Muscle of leg (tissue), 11 donors: Measurements from ENCODE around the gene ESPN. TPM values are rescaled to one million over a fixed set of nuclear protein-coding genes. Genes with fewer than 3 reads are reported as not detected.

Source experiments
- DNase-seq: peaks from one replicate; pipeline ENCODE4 v3.0.0; 2013
- H3K27ac ChIP-seq: one replicate; pipeline ENCODE4 v1.5.1; 2013; ENCODE audit warnings: mild to moderate bottlenecking, low read length, control low read depth
- H3K27me3 ChIP-seq: one replicate; pipeline ENCODE4 v1.6.1; 2013; ENCODE audit warnings: low read length; ENCODE audit not compliant: control insufficient read depth, insufficient read depth
- H3K36me3 ChIP-seq: one replicate; pipeline ENCODE4 v1.6.1; 2013; ENCODE audit warnings: low read length; ENCODE audit not compliant: control insufficient read depth, insufficient read depth
- H3K4me1 ChIP-seq: one replicate; pipeline ENCODE4 v1.6.1; 2013; ENCODE audit warnings: low read length; ENCODE audit not compliant: control insufficient read depth, insufficient read depth
- H3K4me3 ChIP-seq: one replicate; pipeline ENCODE4 v1.5.1; 2013; ENCODE audit warnings: low read length, control low read depth
- H3K9me3 ChIP-seq: replicated peaks from 2 replicates; pipeline ENCODE4 v1.6.1; 2013; ENCODE audit warnings: low read depth, low read length; ENCODE audit not compliant: control insufficient read depth
- WGBS: methylation state at CpG from one replicate; pipeline ENCODE4 v1.1.5; 2013; ENCODE audit warnings: missing lambda C conversion rate; ENCODE audit not compliant: insufficient coverage; 5-methylcytosine and 5-hydroxymethylcytosine counted together
- polyA plus RNA-seq, 8 donors: library from polyadenylated mRNA; unstranded; fragments of 120-200 nt; gene quantifications; one replicate each; pipeline versions ENCODE4 v1.2.1 to v1.2.3, GENCODE V29; 2013; ENCODE audit warnings: inconsistent platforms in 1 of 8, low replicate concordance in 1 of 8; ENCODE audit not compliant: insufficient read length in 8 of 8, insufficient read depth in 1 of 8
- total RNA-seq: library from RNA; stranded (reverse); fragments of 120-200 nt; gene quantifications from one replicate; pipeline ENCODE4 v1.2.4, GENCODE V29; 2013

The ESPN gene
- total and polyA plus RNA-seq, 9 donors, result 0.22 to 14.3 (median 1.7) TPM

DNA sequence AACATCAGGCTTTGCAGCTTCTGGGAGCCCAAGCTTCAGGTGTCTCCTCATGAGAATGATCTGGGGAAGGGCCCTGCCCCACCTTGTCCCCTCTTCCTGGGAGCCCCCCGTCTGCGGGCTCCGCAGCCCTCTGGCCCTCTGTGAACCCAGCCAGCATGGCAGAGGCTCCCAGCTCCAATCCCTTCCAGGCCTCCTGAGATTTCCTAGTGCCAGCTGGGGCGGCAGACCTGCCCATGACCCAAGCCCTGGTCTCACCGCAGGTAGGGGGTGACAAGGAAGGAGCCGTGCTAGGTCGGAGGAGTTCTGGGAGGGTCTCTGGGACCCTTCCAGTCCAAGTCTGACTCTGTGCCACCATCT lies 59.2 kb downstream of the ESPN start:
- Histone ChIP-seq H3K27ac (no peak overlapping the region), H3K4me1 (peaks cover 23% of the 10 kb centered on the region), H3K4me3 (no peak overlapping the region), H3K9me3 (no peaks in the 10 kb centered on the region), H3K36me3 (no peaks in the 10 kb centered on the region), H3K27me3 (peaks cover 32% of the 10 kb centered on the region)
- WGBS, result 85% methylated on average over 5 of the region's 7 CpGs
- DNase-seq, result no peak

DNA sequence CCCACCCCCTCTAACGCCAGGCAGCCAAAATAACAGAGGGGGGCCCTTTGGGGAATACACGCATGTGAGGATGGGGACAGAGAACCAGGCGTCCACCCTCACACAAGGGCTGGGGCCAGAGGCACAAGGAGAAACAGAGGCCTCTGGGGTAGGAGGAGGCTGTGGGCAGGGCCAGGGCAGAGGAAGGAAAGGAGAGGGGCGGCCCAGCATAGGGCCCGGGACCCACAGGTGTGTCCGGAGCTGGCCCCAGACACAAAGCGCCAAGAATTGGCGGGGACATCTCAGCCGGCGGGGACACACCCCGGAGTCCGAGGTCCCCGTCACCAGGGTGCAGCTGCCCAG lies 60.2 kb downstream of the ESPN start:
- H3K4me3 ChIP-seq, result peak overlapping the region; percentile 40
- H3K27ac ChIP-seq, result no peak overlapping the region
- H3K36me3 ChIP-seq, result no peaks in the 10 kb centered on the region
- DNase-seq, result no peak
- H3K27me3 ChIP-seq, result peaks cover 32% of the 10 kb centered on the region
- H3K9me3 ChIP-seq, result no peaks in the 10 kb centered on the region
- 10% methylated on average over 9 of the region's 13 CpGs for WGBS
- H3K4me1 ChIP-seq, result peaks cover 25% of the 10 kb centered on the region

DNA sequence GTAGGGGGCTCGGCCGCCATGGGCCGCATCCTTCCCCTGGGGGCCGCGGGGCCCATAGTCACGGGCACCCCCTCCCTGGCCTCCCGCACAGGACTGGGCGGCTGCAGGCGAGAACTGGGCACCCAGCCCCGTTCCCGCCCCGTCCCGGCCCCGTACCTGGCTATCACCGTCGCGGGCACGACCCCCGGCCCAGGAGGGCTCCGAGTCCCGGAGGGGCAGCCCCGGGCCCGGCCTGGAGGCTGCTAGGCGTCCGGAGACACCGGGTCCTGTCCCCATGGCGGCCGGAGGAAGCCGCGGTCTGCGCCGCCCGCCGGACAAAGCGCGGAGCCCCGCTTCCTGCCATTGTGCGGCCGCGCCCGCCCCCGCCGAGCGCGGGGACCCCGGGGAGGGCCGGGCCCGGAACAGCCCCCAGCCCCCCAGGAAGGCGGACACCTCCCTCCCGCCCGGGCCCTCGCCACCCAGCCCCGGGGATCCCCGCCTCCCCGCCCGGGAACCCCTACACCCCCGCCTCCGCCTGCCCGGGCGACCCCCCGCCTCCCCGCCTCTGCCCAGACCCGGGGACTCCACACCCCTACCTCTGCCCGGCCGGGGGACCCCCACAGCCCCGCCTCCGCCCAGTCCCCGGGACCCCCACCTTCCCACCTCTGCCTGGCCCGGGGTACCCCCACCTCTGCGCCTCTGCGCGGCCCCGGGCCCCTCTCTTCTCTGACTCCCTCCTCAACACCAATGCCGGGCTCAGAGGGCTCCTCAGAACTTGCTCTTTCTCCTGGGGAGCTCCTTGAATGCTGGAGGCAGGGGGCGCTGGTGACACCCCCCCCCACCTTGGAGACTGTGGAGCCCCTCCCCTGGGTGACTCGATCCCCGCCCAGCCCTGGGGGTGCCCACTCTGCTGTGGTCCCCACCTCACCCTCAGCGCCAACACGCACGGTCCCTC lies 60.9 kb downstream of the ESPN start:
- H3K27ac ChIP-seq, result no peak overlapping the region
- peak overlapping the region; percentile 40 for H3K4me3 ChIP-seq
- no peak for DNase-seq
- 1% methylated on average over 52 of the region's 80 CpGs for WGBS
- peaks cover 37% of the 10 kb centered on the region for H3K27me3 ChIP-seq
- no peaks in the 10 kb centered on the region for H3K36me3 ChIP-seq
- peaks cover 31% of the 10 kb centered on the region for H3K4me1 ChIP-seq
- no peaks in the 10 kb centered on the region for H3K9me3 ChIP-seq

DNA sequence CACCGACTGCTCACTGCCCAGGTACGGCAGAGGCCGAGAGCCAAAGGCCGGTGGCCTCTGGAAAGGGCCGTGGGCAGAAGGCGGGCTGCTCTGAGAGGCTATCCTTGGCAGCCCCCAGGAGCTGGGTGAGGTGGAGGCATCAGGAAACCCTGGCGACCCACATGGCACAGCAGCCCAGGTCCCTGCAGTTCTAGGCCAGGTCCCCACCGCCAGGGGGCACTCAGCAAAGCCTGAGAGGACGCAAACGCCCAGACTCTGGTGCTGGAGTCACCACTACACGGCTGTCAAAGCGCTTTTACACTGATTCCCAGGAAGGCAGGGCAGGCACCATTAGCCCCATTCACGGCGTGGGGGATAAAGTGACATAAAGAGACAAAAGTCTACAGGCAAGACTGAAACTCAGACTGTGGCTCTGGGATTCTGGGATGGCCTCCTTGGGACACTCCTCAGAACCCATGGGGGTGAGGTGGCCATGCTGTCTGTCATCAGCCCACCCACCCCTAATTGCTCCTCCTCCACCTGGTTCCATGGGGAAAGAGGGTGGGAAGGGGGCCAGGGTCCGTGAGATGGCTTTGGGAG lies 61.9 kb downstream of the ESPN start:
- Histone ChIP-seq H3K27me3 (peaks cover 48% of the 10 kb centered on the region), H3K4me1 (peaks cover 41% of the 10 kb centered on the region), H3K9me3 (no peaks in the 10 kb centered on the region), H3K27ac (no peak overlapping the region), H3K4me3 (no peak overlapping the region), H3K36me3 (no peaks in the 10 kb centered on the region)
- peak; percentile 85 for DNase-seq
- WGBS, result 4% methylated on average over 14 of the region's 15 CpGs

DNA sequence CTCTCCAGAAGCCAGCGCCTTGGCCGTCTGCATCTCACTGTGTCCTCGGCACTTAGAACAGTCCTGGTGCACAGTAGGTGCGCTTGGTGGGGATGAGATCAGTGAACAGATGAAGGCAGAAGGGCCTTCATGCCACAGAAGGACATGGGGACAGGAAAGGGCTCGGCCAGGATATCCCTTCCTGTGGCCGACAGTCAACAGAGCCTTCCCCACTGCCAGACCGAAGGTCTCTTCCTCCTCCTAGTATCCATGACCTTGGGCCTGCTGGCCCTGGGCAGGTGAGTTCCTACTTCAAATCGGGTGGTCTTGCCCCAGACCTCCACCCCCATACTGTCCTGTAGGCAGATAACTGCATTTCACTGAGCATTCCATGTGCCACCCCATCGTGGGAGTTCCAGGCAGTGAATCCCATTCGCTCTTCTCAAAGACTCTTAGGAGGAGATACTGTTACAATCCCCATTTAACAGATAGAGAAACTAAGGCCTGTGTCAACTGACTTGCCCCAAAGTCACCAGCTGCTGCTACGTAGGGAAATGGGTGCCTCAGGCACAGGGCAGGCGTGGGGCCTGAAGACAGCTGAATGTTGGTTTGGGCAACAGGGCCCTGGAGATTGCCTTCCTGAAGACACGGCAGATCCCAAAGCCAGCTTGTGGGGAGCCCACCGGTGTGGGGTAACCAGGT lies 63.4 kb downstream of the ESPN start:
- H3K36me3 ChIP-seq, result no peaks in the 10 kb centered on the region
- peaks cover 46% of the 10 kb centered on the region for H3K4me1 ChIP-seq
- no peak overlapping the region for H3K4me3 ChIP-seq
- no peak for DNase-seq
- no peak overlapping the region for H3K27ac ChIP-seq
- H3K27me3 ChIP-seq, result peaks cover 49% of the 10 kb centered on the region
- H3K9me3 ChIP-seq, result no peaks in the 10 kb centered on the region
- 85% methylated on average over 10 of the region's 14 CpGs for WGBS

DNA sequence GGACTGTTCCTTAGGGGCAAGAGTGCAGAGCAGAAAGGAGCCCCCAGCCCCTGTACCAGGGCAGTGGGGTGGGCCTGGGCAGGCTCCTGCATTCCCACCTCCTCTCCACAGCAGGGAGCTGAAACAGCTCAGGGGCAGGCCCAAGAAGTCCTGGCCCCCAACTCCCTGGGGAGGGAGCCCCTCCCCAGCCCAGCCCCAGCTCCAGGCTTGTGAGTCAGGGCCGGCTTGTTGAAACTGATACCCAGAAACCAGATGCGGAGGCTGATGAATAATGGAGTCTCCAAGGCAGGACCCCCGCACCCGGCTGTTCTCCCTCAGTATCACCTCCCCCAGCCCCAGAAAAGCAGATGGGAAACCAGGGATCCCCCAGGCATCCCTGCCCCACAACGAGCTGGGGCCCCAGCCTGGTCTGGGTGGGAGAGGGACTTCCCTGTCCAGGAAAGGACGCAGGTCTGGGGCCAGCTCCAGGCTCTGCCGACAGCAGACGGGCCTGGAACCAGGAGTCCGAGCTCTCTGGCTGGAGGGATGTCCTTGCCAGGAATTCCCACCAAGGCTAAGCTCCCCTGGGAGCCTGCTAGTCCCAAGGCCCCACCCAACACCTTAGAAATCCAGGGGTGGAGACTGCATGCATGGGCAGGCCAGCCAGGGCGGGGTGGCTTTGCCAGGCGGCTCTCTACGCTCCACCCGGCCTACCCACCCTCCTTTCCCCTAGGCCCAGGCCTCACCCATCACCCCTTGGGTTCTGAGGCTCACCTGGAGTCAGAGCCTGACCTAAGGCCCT lies 64.2 kb downstream of the ESPN start:
- Histone ChIP-seq H3K4me3 (no peak overlapping the region), H3K9me3 (no peaks in the 10 kb centered on the region), H3K36me3 (no peaks in the 10 kb centered on the region), H3K4me1 (peaks cover 42% of the 10 kb centered on the region), H3K27ac (no peak overlapping the region), H3K27me3 (peaks cover 45% of the 10 kb centered on the region)
- DNase-seq, result no peak
- 70% methylated on average over 8 of the region's 13 CpGs for WGBS

DNA sequence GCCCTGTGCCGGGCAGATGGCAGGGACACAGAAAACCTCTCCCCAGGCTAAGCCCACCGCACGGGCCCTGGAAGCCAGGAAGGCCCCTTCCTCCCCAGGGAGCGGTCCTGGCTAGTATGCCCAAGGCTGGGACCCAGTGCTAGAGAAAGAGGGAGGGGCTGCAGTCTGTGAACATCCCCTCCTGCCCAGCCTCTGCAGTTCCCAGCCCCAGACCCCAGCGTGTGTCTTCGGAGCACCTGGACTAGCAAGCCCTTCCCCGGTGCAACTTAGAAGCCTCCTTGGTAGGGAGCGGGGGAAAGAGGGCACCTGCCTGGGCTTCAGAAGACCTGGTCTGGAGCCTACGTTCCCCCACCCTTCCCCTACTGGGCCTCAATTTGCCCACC lies 64.8 kb downstream of the ESPN start:
- Histone ChIP-seq H3K36me3 (no peaks in the 10 kb centered on the region), H3K27ac (no peak overlapping the region), H3K27me3 (peaks cover 39% of the 10 kb centered on the region), H3K9me3 (no peaks in the 10 kb centered on the region), H3K4me1 (peaks cover 41% of the 10 kb centered on the region), H3K4me3 (no peak overlapping the region)
- 80% methylated on average over 2 of the region's 9 CpGs for WGBS
- no peak for DNase-seq

DNA sequence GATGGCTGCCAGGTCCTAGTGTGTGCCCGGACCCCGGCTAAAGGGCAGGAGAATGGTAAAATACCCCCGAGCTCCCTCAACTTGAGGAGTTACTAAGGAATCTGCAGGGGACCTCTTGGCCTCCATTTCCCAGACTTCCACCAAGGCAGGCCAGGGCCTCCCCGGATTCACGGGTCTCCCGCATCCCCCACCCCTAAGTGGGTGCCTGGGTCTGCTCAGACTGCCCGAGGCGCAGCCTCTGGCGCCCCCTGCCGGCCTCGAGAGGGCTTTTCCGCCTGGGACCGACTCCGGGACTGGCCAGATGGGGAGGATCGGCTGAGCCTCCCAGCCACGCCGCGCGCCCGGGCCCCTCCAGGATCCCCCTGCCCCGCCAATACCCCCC lies 65.2 kb downstream of the ESPN start:
- H3K36me3 ChIP-seq, result no peaks in the 10 kb centered on the region
- no peak overlapping the region for H3K27ac ChIP-seq
- H3K27me3 ChIP-seq, result peaks cover 35% of the 10 kb centered on the region
- H3K9me3 ChIP-seq, result no peaks in the 10 kb centered on the region
- H3K4me1 ChIP-seq, result peaks cover 40% of the 10 kb centered on the region
- 12% methylated on average over 21 of the region's 21 CpGs for WGBS
- peak; percentile 66 for DNase-seq
- peak overlapping the region; percentile 36 for H3K4me3 ChIP-seq

DNA sequence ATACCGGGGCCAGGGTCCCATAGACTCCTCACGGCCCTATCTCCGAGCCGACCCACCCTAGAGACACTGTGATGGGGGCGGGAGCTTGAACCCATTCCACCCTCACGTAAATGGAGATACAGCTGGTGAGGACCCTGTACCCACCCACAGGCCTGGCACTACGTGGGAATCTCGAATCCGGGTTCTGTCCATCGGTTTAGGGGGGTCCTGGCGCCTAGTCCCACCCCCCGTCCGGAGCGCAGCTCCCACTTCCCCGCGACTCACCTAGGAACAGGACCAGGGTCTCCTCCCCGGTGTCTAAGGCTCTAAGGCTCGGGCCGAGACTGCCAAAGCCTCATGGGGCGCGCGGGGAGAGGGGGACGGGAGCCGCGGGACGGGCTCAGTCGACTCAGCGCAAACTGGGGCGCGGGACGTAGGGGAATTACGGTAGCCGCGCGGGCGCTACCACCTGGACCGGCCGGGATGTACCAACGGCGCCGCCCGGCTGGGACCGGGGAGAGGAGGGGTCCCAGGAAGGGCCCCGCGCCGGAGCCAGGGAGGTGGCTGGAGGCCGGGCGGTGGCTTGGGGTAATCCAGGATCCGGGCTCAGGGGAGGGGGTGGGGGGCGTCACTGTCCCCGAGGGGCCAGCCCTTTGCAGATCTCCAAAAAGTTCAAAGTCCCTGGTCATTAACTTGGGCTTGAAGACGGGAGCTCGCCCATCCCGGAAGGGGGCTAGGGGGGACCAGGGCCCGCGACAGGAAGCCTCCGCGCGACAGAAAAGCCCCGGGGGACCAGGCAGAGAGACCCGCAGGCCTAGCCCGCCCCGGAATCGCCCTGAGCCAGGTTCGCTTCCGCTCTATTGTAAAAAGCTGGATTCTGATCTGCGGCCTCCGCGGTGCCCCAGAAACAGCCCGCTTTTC lies 65.9 kb downstream of the ESPN start:
- H3K27ac ChIP-seq, result no peak overlapping the region
- H3K36me3 ChIP-seq, result no peaks in the 10 kb centered on the region
- H3K9me3 ChIP-seq, result no peaks in the 10 kb centered on the region
- WGBS, result 1% methylated on average over 66 of the region's 70 CpGs
- DNase-seq, result peak; percentile 56
- H3K27me3 ChIP-seq, result peaks cover 30% of the 10 kb centered on the region
- H3K4me1 ChIP-seq, result peaks cover 39% of the 10 kb centered on the region
- peak overlapping the region; percentile 36 for H3K4me3 ChIP-seq
